ENCODE measurements around the gene RGS6. TPM values are rescaled to one million over a fixed set of nuclear protein-coding genes. Genes with fewer than 3 reads are reported as not detected.

RGS6 gene
- total RNA-seq, 1 donor from 2014 or later, result 22.4 TPM

GRCh38 chr14:72500234-72500838 lies 568.1 kb downstream of the RGS6 start:
- intact Hi-C loops (cut with DNase I), result no loop called here
- DNase-seq (ENCODE audit: low spot score), result no peak

- DNase-seq (ENCODE audit: low spot score), result no peak
- intact Hi-C loops (cut with DNase I), result no loop called here
These were observed 569.2 kb downstream of the RGS6 start for GRCh38 chr14:72501439-72501838.

GRCh38 chr14:72503271-72503670 lies 571.0 kb downstream of the RGS6 start:
- intact Hi-C loops (cut with DNase I), result no loop called here
- no peak for DNase-seq (ENCODE audit: low spot score)

- intact Hi-C loops (cut with DNase I), result no loop called here
- no peak for DNase-seq (ENCODE audit: low spot score)
These were observed 571.6 kb downstream of the RGS6 start for GRCh38 chr14:72503696-72504368.

GRCh38 chr14:72510566-72510965 lies 578.3 kb downstream of the RGS6 start:
- DNase-seq (ENCODE audit: low spot score), result no peak
- intact Hi-C loops (cut with DNase I), result no loop called here

- DNase-seq (ENCODE audit: low spot score), result no peak
- intact Hi-C loops (cut with DNase I), result no loop called here
These were observed 580.1 kb downstream of the RGS6 start for GRCh38 chr14:72512281-72512680.

GRCh38 chr14:72512925-72513324 lies 580.7 kb downstream of the RGS6 start:
- DNase-seq (ENCODE audit: low spot score), result no peak
- intact Hi-C loops (cut with DNase I), result no loop called here

GRCh38 chr14:72513346-72513745 lies 581.1 kb downstream of the RGS6 start:
- intact Hi-C loops (cut with DNase I), result no loop called here
- DNase-seq (ENCODE audit: low spot score), result no peak

GRCh38 chr14:72513965-72514659 lies 581.9 kb downstream of the RGS6 start:
- intact Hi-C loops (cut with DNase I), result no loop called here
- no peak for DNase-seq (ENCODE audit: low spot score)

- intact Hi-C loops (cut with DNase I), result no loop called here
- no peak for DNase-seq (ENCODE audit: low spot score)
These were observed 582.4 kb downstream of the RGS6 start for GRCh38 chr14:72514660-72515025.

GRCh38 chr14:72515779-72516770 lies 583.8 kb downstream of the RGS6 start:
- no peak for DNase-seq (ENCODE audit: low spot score)

GRCh38 chr14:72516936-72517700 lies 584.9 kb downstream of the RGS6 start:
- DNase-seq (ENCODE audit: low spot score), result no peak

More at GRCh38 chr14:72515779-72516770, 583.8 kb downstream of the RGS6 start:
- intact Hi-C loops (cut with DNase I), result loop anchor here (2.0 kb wide), 1 partner anchor 431 kb away; no protein-coding TSS in a partner anchor

GRCh38 chr14:72517736-72518135 lies 585.5 kb downstream of the RGS6 start:
- DNase-seq (ENCODE audit: low spot score), result no peak
- intact Hi-C loops (cut with DNase I), result loop anchor here (1.0 to 2.0 kb wide), 2 partner anchors 386 to 429 kb away; no protein-coding TSS in a partner anchor

More at GRCh38 chr14:72516936-72517700, 584.9 kb downstream of the RGS6 start:
- intact Hi-C loops (cut with DNase I), result loop anchor here (1.0 to 2.0 kb wide), 2 partner anchors 386 to 430 kb away; no protein-coding TSS in a partner anchor

- no peak for DNase-seq (ENCODE audit: low spot score)
- intact Hi-C loops (cut with DNase I), result no loop called here
These were observed 586.7 kb downstream of the RGS6 start for GRCh38 chr14:72518809-72519377.

- no peak for DNase-seq (ENCODE audit: low spot score)
- intact Hi-C loops (cut with DNase I), result no loop called here
These were observed 587.3 kb downstream of the RGS6 start for GRCh38 chr14:72519543-72519942.

GRCh38 chr14:72521045-72521444 lies 588.8 kb downstream of the RGS6 start:
- no peak for DNase-seq (ENCODE audit: low spot score)
- intact Hi-C loops (cut with DNase I), result no loop called here

GRCh38 chr14:72521968-72522741 lies 589.9 kb downstream of the RGS6 start:
- no peak for DNase-seq (ENCODE audit: low spot score)
- intact Hi-C loops (cut with DNase I), result no loop called here

GRCh38 chr14:72522847-72523246 lies 590.6 kb downstream of the RGS6 start:
- no peak for DNase-seq (ENCODE audit: low spot score)
- intact Hi-C loops (cut with DNase I), result no loop called here
